OCI-LY1 (cell line): ENCODE results near the gene RNU1-4.
"Not testable (repeated sequence)": the region's sequence is repeated elsewhere in the genome, so short reads cannot be mapped to it uniquely, and the experiment has no call there.

Experiments used
- CTCF ChIP-seq: fragments of 200-600 bp; sonication (generic), shearing (Covaris generic); IDR thresholded peaks from 2 replicates; pipeline ENCODE4 v1.5.1; 2017; ENCODE audit warnings: mild to moderate bottlenecking, antibody characterized with exemption, low read length, moderate library complexity, mixed read lengths
- EZH2 ChIP-seq: fragments of 200-600 bp; sonication (generic), shearing (Covaris generic); IDR thresholded peaks from 2 replicates; pipeline ENCODE4 v1.8.0; 2017; ENCODE audit warnings: borderline replicate concordance, mixed run types, mild to moderate bottlenecking, antibody characterized with exemption, low read length, moderate library complexity, mixed read lengths

GRCh38 chr1:16764248-16764819 is 24.0 kb downstream of the RNU1-4 start:
- not testable (repeated sequence) for TF ChIP-seq CTCF, EZH2
